GM12878 (cell line): ENCODE results near the gene GALNTL6. TPM values are rescaled to one million over a fixed set of nuclear protein-coding genes. Genes with fewer than 3 reads are reported as not detected.

Source experiments
- ATAC-seq: fragments of 200-7000 bp; cut with Tn5 transposase; 3 replicates; pipeline ENCODE4 v1.9.1; 2020; ENCODE audit warnings: mild to moderate bottlenecking, moderate library complexity
- BruUV-seq: library from RNA; stranded (reverse); fragments of 400-500 nt; replicated peaks from 2 replicates; lab custom pipeline; 2021; lab: Mats Ljungman, UMichigan
- CTCF ChIA-PET: fragments of 300-600 bp; sonication (Branson Sonifier 250); formaldehyde crosslinking; extraction: SDS; loops from one replicate; lab custom pipeline; 2021; ENCODE audit warnings: inconsistent platforms; lab: Yijun Ruan, JAX
- POLR2A ChIA-PET: fragments of 350-600 bp; formaldehyde crosslinking; extraction: SDS; loops from one replicate; lab custom pipeline; 2021; ENCODE audit warnings: inconsistent platforms; lab: Charles Lee
- RAD21 ChIA-PET: fragments of 300-600 bp; sonication (Branson Sonifier 250); formaldehyde crosslinking; loops from one replicate; lab custom pipeline; 2023; ENCODE audit warnings: antibody characterized with exemption; ENCODE audit not compliant: unreplicated experiment; lab: Charles Lee
- SMC1A ChIA-PET: fragments of 300-600 bp; sonication (Branson Sonifier 250); formaldehyde crosslinking; loops from one replicate; lab custom pipeline; 2023; ENCODE audit not compliant: unreplicated experiment, uncharacterized antibody; lab: Charles Lee
- DNase-seq: peaks from one replicate; pipeline ENCODE4 v3.0.0-alpha.2; 2011; ENCODE audit warnings: low read depth, low spot score
- FAIRE-seq: peaks from 3 replicates; lab custom pipeline; 2011; peaks lifted over from hg19 to GRCh38; lab: Jason Lieb, UNC
- H2AFZ ChIP-seq: 2 replicates; pipeline ENCODE4 v1.6.0; 2011; ENCODE audit warnings: low read depth, low read length, control low read depth; ENCODE audit not compliant: control insufficient read depth
- H3K27ac ChIP-seq: 2 replicates; pipeline ENCODE4 v1.5.1; 2011; ENCODE audit warnings: control low read depth; ENCODE audit not compliant: control insufficient read depth, insufficient read depth
- H3K27me3 ChIP-seq, 2 experiments: replicated peaks in 1 of 2; 2 replicates each; pipeline versions ENCODE4 v1.6.0 to v1.6.1; 2011; ENCODE audit warnings: low read length in 1 of 2; ENCODE audit not compliant: control insufficient read depth in 2 of 2, insufficient read depth in 2 of 2
- H3K36me3 ChIP-seq, 2 experiments: 2 replicates each; pipeline ENCODE4 v1.5.1; 2011; ENCODE audit warnings: low read length in 1 of 2; ENCODE audit not compliant: control insufficient read depth in 2 of 2, insufficient read depth in 2 of 2
- H3K4me1 ChIP-seq: 2 replicates; pipeline ENCODE4 v1.6.1; 2011; ENCODE audit warnings: mild to moderate bottlenecking, low read length, moderate library complexity, mixed read lengths; ENCODE audit not compliant: control insufficient read depth, insufficient read depth
- H3K4me2 ChIP-seq: 2 replicates; pipeline ENCODE4 v1.6.0; 2011; ENCODE audit warnings: control low read depth; ENCODE audit not compliant: control insufficient read depth, insufficient read depth
- H3K4me3 ChIP-seq: fragments of 200-600 bp; sonication (generic); 2 replicates; pipeline ENCODE4 v1.5.1; 2016
- H3K79me2 ChIP-seq: 2 replicates; pipeline ENCODE4 v1.6.0; 2011; ENCODE audit warnings: low read length; ENCODE audit not compliant: control insufficient read depth, insufficient read depth
- H3K9ac ChIP-seq: 2 replicates; pipeline ENCODE4 v1.8.0; 2011; ENCODE audit warnings: low read length, control low read depth, mixed read lengths; ENCODE audit not compliant: control insufficient read depth, insufficient read depth
- H3K9me3 ChIP-seq: replicated peaks from 3 replicates; pipeline ENCODE4 v1.5.1; 2011; ENCODE audit warnings: mild to moderate bottlenecking, low read length; ENCODE audit not compliant: control insufficient read depth, insufficient read depth
- H4K20me1 ChIP-seq: 2 replicates; pipeline ENCODE4 v1.6.0; 2011; ENCODE audit not compliant: control insufficient read depth, insufficient read depth
- ASH2L ChIP-seq: fragments of 300-600, 200-600 bp; sonication (generic); IDR thresholded peaks from 2 replicates; pipeline ENCODE4 v1.6.1; 2017; ENCODE audit warnings: low read depth, mild to moderate bottlenecking, borderline replicate concordance
- EGR1 ChIP-seq, 2 experiments: IDR thresholded peaks; 1 replicate in 1 of 2; 2 replicates in 1 of 2; pipeline ENCODE4 v1.6.1; 2011 to 2012; ENCODE audit warnings: low read depth in 2 of 2, low read length in 2 of 2, borderline replicate concordance in 1 of 2, mild to moderate bottlenecking in 1 of 2, moderate library complexity in 1 of 2
- JUNB ChIP-seq: IDR thresholded peaks from 2 replicates; pipeline ENCODE4 v1.6.1; 2016; ENCODE audit warnings: antibody characterized with exemption, mild to moderate bottlenecking
- KDM1A ChIP-seq: fragments of 200-600 bp; sonication (generic); IDR thresholded peaks from 2 replicates; pipeline ENCODE4 v1.6.1; 2016; ENCODE audit warnings: borderline replicate concordance
- LARP7 ChIP-seq: fragments of 450-650 bp; IDR thresholded peaks from 2 replicates; pipeline ENCODE4 v1.6.1; 2017; ENCODE audit warnings: mild to moderate bottlenecking
- MEF2B ChIP-seq: fragments of 450-650 bp; IDR thresholded peaks from 2 replicates; pipeline ENCODE4 v1.6.1; 2018; ENCODE audit warnings: mild to moderate bottlenecking, moderate library complexity; ENCODE audit not compliant: partially characterized antibody, poor library complexity, severe bottlenecking
- MXI1 ChIP-seq: fragments of 150-350 bp; IDR thresholded peaks from 2 replicates; pipeline ENCODE4 v1.6.1; 2011; ENCODE audit warnings: low read depth, mild to moderate bottlenecking, inconsistent platforms, low read length, improper control_type of control experiment
- NR2C1 ChIP-seq: fragments of 450-650 bp; IDR thresholded peaks from 2 replicates; pipeline ENCODE4 v1.6.1; 2017; ENCODE audit warnings: antibody characterized with exemption, mild to moderate bottlenecking, moderate library complexity
- POLR2AphosphoS2 ChIP-seq: IDR thresholded peaks from 2 replicates; pipeline ENCODE4 v1.6.1; 2011; ENCODE audit warnings: low read depth, mild to moderate bottlenecking, low read length, improper control_type of control experiment, moderate library complexity
- TCF12 ChIP-seq: IDR thresholded peaks from 2 replicates; pipeline ENCODE4 v1.6.1; 2011; ENCODE audit warnings: low read depth, mild to moderate bottlenecking, low read length
- WRNIP1 ChIP-seq: IDR thresholded peaks from 2 replicates; pipeline ENCODE4 v1.6.1; 2011; ENCODE audit warnings: low read depth, low read length, improper control_type of control experiment, borderline replicate concordance
- YY1 ChIP-seq: IDR thresholded peaks from 2 replicates; pipeline ENCODE4 v1.6.1; 2011; ENCODE audit warnings: low read depth, mild to moderate bottlenecking, low read length
- ZNF207 ChIP-seq: fragments of 450-650 bp; IDR thresholded peaks from 2 replicates; pipeline ENCODE4 v1.6.1; 2014; ENCODE audit warnings: antibody characterized with exemption, mild to moderate bottlenecking, borderline replicate concordance
- WGBS: methylation state at CpG from one replicate; pipeline ENCODE4 v1.1.6; 2016; ENCODE audit warnings: low lambda C conversion rate; ENCODE audit not compliant: insufficient replicate concordance, insufficient coverage; ENCODE audit errors: missing lambda C conversion rate; 5-methylcytosine and 5-hydroxymethylcytosine counted together
- in situ Hi-C: fragments of 300-500 bp; cut with MboI; formaldehyde crosslinking; loops from 9 replicates; pipeline ENCODE4 v1.14.3; 2018; ENCODE audit warnings: mixed read lengths
- intact Hi-C: fragments of 100-400 bp; cut with micrococcal nuclease; formaldehyde crosslinking; loops from one replicate; pipeline ENCODE4 v1.14.2; 2022; ENCODE audit not compliant: unreplicated experiment
- polyA plus RNA-seq, 11 experiments: library from polyadenylated mRNA; depleted of rRNA in 4 of 11; unstranded in 6 of 11; stranded (reverse) in 5 of 11; fragments of >200 nt; fragmentation: Nextera tagmentation in 4 of 11; fragmentation: Illumina TruSeq in 1 of 11; extraction: Ambion mirVana in 4 of 11; extraction: Trizol in 1 of 11; gene quantifications; 1 replicate in 1 of 11; 2 replicates in 10 of 11; pipeline versions ENCODE4 v1.2.1 to v1.2.3, GENCODE V29; 2011 to 2016; ENCODE audit warnings: inconsistent platforms in 2 of 11, missing spikeins in 2 of 11, low read depth in 1 of 11
- total RNA-seq, 4 experiments: library from RNA; depleted of rRNA in 3 of 4; stranded (reverse); fragments of >200 nt in 3 of 4; fragmentation: Illumina TruSeq in 1 of 4; extraction: Trizol in 1 of 4; gene quantifications; 2 replicates each; pipeline versions ENCODE4 v1.2.1 to v1.2.3, GENCODE V29; 2013 to 2021
- TF ChIP-seq, protein P1 (sequence below): fragments of 450-650 bp; IDR thresholded peaks from 2 replicates; pipeline ENCODE4 v1.6.1; 2017; ENCODE audit warnings: mild to moderate bottlenecking, low read depth, inconsistent platforms; ENCODE audit not compliant: poor library complexity, severe bottlenecking
- TF ChIP-seq, protein P2 (sequence below): fragments of 450-650 bp; formaldehyde crosslinking; IDR thresholded peaks from 2 replicates; pipeline ENCODE4 v1.4.0; 2022; ENCODE audit warnings: mild to moderate bottlenecking, moderate library complexity
- TF ChIP-seq, protein P3 (sequence below): fragments of 450-650 bp; conservative IDR thresholded peaks from 2 replicates; pipeline ENCODE4 v1.6.1; 2017; ENCODE audit warnings: mild to moderate bottlenecking, moderate library complexity

The GALNTL6 gene
- total and polyA plus RNA-seq, 10 of the 15 experiments (the other 5 are each of a cell fraction or from before 2014, with no cell fraction given), result 0.01 to 0.29 TPM; not detected in 8

DNA sequence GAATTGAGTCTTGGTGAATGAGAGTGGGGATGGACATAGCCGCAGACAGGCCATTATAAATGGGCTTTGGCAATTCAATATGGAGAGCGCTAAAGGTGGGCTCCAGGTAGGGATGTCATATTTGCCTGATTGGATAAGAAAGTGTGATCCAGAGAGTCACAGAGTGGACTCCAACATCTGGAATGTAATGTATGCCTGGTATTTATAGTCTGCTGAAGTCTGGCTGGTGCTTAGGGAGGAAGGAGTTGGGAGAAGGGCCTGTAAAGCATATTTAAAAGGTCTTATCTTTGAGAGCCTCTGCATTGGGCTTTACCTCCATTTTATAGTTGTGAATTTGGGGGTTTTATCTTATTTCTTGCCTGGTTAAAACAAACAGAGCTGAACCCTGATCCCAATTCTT, 153.2 kb downstream of the GALNTL6 start:
- SMC1A ChIA-PET, result no interaction called here
- RAD21 ChIA-PET, result no interaction called here
- H3K9me3 ChIP-seq, result no peaks in the 10 kb centered on the region
- intact Hi-C loops (no loop called here), in situ Hi-C loops (no loop called here)
- CTCF ChIA-PET, result no interaction called here
- ATAC-seq (no peak), FAIRE-seq (no peak), DNase-seq (no peak)
- H3K4me3 ChIP-seq, result no peak overlapping the region
- no peaks in the 10 kb centered on the region for H3K4me1 ChIP-seq
- WGBS, result 65% methylated on average over 2 of the region's 2 CpGs
- POLR2A ChIA-PET, result no interaction called here
- H2AFZ ChIP-seq, result no peak overlapping the region
- BruUV-seq, result no TSS peak
- no peak overlapping the region for H3K27ac ChIP-seq
- H3K4me2 ChIP-seq, result no peak overlapping the region
- H4K20me1 ChIP-seq, result no peaks in the 10 kb centered on the region
- H3K79me2 ChIP-seq, result no peaks in the 10 kb centered on the region
- H3K9ac ChIP-seq, result no peak overlapping the region
- no peaks in the 10 kb centered on the region for H3K36me3 ChIP-seq
- H3K27me3 ChIP-seq, result no peaks in the 10 kb centered on the region
- TF ChIP-seq TCF12 (no peak), KDM1A (no peak), EGR1 (IDR thresholded peaks at IDR 0.05; ENCODE audit: borderline replicate concordance in 1 of 2, low read depth in 2 of 2, low read length in 2 of 2) (no peak), MXI1 (no peak), ZNF207 (no peak), LARP7 (no peak), WRNIP1 (no peak), POLR2AphosphoS2 (no peak), MEF2B (no peak), JUNB (no peak), ASH2L (no peak), YY1 (no peak), NR2C1 (no peak)
- TF ChIP-seq, protein P1, sequence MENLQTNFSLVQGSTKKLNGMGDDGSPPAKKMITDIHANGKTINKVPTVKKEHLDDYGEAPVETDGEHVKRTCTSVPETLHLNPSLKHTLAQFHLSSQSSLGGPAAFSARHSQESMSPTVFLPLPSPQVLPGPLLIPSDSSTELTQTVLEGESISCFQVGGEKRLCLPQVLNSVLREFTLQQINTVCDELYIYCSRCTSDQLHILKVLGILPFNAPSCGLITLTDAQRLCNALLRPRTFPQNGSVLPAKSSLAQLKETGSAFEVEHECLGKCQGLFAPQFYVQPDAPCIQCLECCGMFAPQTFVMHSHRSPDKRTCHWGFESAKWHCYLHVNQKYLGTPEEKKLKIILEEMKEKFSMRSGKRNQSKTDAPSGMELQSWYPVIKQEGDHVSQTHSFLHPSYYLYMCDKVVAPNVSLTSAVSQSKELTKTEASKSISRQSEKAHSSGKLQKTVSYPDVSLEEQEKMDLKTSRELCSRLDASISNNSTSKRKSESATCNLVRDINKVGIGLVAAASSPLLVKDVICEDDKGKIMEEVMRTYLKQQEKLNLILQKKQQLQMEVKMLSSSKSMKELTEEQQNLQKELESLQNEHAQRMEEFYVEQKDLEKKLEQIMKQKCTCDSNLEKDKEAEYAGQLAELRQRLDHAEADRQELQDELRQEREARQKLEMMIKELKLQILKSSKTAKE, result no peak
- TF ChIP-seq, protein P2, sequence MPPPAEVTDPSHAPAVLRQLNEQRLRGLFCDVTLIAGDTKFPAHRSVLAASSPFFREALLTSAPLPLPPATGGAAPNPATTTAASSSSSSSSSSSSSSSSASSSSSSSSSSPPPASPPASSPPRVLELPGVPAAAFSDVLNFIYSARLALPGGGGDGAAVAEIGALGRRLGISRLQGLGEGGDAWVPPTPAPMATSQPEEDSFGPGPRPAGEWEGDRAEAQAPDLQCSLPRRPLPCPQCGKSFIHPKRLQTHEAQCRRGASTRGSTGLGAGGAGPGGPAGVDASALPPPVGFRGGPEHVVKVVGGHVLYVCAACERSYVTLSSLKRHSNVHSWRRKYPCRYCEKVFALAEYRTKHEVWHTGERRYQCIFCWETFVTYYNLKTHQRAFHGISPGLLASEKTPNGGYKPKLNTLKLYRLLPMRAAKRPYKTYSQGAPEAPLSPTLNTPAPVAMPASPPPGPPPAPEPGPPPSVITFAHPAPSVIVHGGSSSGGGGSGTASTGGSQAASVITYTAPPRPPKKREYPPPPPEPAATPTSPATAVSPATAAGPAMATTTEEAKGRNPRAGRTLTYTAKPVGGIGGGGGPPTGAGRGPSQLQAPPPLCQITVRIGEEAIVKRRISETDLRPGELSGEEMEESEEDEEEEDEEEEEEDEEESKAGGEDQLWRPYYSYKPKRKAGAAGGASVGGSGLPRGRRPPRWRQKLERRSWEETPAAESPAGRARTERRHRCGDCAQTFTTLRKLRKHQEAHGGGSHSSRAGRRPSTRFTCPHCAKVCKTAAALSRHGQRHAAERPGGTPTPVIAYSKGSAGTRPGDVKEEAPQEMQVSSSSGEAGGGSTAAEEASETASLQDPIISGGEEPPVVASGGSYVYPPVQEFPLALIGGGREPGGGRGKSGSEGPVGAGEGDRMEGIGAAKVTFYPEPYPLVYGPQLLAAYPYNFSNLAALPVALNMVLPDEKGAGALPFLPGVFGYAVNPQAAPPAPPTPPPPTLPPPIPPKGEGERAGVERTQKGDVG (CRISPR knock-in tag), result no peak
- TF ChIP-seq, protein P3, sequence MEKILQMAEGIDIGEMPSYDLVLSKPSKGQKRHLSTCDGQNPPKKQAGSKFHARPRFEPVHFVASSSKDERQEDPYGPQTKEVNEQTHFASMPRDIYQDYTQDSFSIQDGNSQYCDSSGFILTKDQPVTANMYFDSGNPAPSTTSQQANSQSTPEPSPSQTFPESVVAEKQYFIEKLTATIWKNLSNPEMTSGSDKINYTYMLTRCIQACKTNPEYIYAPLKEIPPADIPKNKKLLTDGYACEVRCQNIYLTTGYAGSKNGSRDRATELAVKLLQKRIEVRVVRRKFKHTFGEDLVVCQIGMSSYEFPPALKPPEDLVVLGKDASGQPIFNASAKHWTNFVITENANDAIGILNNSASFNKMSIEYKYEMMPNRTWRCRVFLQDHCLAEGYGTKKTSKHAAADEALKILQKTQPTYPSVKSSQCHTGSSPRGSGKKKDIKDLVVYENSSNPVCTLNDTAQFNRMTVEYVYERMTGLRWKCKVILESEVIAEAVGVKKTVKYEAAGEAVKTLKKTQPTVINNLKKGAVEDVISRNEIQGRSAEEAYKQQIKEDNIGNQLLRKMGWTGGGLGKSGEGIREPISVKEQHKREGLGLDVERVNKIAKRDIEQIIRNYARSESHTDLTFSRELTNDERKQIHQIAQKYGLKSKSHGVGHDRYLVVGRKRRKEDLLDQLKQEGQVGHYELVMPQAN, result no peak
